ENCODE measurements around the gene HERC4.

- TF ChIP-seq CTCF (IDR thresholded peaks at IDR 0.05) (no peak), POLR2A (IDR thresholded peaks at IDR 0.05) (no peak)
These were observed 20.1 kb upstream of the HERC4 start for GRCh38 chr10:68095153-68095552.

Data from breast epithelium (tissue), 3 donors.